Esophagus muscularis mucosa (tissue), 4 donors: Measurements from ENCODE around the gene NTRK1.

Experiments used
- EP300 ChIP-seq: sonication (generic); formaldehyde crosslinking; IDR thresholded peaks from one replicate; pipeline ENCODE4 v1.6.1; 2017; ENCODE audit warnings: antibody characterized with exemption
- POLR2A ChIP-seq: fragments of 450-650 bp; IDR thresholded peaks from one replicate; pipeline ENCODE4 v1.6.1; 2017; ENCODE audit warnings: antibody characterized with exemption, moderate library complexity, mild to moderate bottlenecking, low read depth
- POLR2AphosphoS5 ChIP-seq, 2 donors: sonication (generic); formaldehyde crosslinking; IDR thresholded peaks; one replicate each; pipeline ENCODE4 v1.6.1; 2017; ENCODE audit warnings: antibody characterized with exemption in 2 of 2
- TF ChIP-seq, protein P1 (sequence below), 3 experiments: fragments of 200-600 bp in 2 of 3; fragments of 450-650 bp in 1 of 3; sonication (generic) in 2 of 3; IDR thresholded peaks; one replicate each; pipeline ENCODE4 v1.5.1; 2017 to 2019; ENCODE audit warnings: antibody characterized with exemption in 3 of 3, mild to moderate bottlenecking in 2 of 3, moderate library complexity in 1 of 3

DNA sequence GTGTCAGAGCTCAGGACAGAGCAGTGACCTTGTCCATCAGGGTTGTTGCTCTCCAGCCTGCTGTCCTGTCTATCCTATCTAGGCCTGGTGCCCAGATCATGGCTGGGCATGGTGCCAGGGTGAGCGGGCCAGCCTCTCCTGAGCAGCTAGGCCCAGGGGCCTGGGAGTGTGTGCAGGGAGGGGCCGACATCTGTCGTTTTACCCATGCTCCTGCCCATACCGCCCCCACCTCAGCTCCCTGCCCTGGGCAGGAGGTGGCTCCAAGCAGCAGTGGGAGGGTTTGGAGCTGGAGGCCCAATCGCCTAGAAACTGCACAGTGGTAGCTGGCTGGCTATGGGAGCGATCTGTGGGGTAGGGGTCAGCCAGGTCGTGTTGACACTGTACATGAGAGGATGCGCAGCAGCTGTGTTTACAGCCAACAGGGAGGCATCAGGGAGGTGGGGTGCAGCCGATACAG is 8.2 kb upstream of the NTRK1 start:
- TF ChIP-seq, protein P1, sequence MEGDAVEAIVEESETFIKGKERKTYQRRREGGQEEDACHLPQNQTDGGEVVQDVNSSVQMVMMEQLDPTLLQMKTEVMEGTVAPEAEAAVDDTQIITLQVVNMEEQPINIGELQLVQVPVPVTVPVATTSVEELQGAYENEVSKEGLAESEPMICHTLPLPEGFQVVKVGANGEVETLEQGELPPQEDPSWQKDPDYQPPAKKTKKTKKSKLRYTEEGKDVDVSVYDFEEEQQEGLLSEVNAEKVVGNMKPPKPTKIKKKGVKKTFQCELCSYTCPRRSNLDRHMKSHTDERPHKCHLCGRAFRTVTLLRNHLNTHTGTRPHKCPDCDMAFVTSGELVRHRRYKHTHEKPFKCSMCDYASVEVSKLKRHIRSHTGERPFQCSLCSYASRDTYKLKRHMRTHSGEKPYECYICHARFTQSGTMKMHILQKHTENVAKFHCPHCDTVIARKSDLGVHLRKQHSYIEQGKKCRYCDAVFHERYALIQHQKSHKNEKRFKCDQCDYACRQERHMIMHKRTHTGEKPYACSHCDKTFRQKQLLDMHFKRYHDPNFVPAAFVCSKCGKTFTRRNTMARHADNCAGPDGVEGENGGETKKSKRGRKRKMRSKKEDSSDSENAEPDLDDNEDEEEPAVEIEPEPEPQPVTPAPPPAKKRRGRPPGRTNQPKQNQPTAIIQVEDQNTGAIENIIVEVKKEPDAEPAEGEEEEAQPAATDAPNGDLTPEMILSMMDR (IDR thresholded peaks at IDR 0.05) = no peak
- TF ChIP-seq EP300 (no peak), POLR2A (no peak), POLR2AphosphoS5 (IDR thresholded peaks at IDR 0.05) (no peak)
